Occipital lobe (tissue), 2 donors: ENCODE results near the gene ACTRT3. TPM values are rescaled to one million over a fixed set of nuclear protein-coding genes. Genes with fewer than 3 reads are reported as not detected.
"Not testable (repeated sequence)": the region's sequence is repeated elsewhere in the genome, so short reads cannot be mapped to it uniquely, and the experiment has no call there.

Experiments
- DNase-seq: peaks from one replicate; lab custom pipeline; 2025; lab: John Stamatoyannopoulos, UW
- total RNA-seq: library from RNA; depleted of rRNA; stranded (reverse); fragments of >200 nt; gene quantifications from one replicate; pipeline ENCODE4 v1.2.3, GENCODE V29; 2014

Gene ACTRT3
- total RNA-seq, 1 donor from 2014 or later, result 3.3 TPM

GRCh38 chr3:169772897-169773816, 3.8 kb upstream of the ACTRT3 start, which contains the start of gene MYNN:
Gene MYNN, plus strand, starts transcription at chr3:169773396. Its CDS starts 900 bp downstream, at chr3:169774296.
- DNase-seq, result peak; percentile 89

DNA sequence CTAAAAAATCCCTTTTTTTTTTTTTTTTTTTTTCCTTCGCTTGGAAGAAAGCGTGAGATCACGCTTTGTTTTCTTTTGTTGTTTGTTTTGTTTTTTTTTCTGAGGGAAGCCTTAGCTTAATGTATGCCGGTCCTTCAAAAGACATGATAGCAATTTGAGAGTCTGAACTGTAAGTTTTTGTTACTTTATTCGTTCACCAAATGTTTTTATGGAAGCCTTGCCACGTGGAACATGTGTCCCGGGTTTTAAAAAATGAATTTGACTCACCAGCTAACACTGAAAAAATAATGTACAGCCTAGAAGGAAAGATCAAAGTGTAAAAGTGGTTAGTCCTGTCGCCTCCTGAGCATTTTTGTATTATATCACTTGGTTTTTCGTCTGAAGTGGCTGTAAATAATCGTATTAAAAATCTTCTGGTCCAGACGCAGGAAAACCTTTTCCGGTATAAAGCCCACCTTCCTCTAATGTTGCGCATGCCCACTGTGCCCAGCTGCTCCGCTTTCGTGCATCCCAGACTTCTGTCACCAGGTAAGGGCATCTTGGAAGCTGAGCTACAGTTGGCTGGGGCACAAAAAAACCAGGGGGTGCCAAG, 3.0 kb upstream of the ACTRT3 start:
- peak; percentile 76 for DNase-seq

GRCh38 chr3:169771497-169772304, 2.3 kb upstream of the ACTRT3 start:
- DNase-seq, result peak; percentile 32

DNA sequence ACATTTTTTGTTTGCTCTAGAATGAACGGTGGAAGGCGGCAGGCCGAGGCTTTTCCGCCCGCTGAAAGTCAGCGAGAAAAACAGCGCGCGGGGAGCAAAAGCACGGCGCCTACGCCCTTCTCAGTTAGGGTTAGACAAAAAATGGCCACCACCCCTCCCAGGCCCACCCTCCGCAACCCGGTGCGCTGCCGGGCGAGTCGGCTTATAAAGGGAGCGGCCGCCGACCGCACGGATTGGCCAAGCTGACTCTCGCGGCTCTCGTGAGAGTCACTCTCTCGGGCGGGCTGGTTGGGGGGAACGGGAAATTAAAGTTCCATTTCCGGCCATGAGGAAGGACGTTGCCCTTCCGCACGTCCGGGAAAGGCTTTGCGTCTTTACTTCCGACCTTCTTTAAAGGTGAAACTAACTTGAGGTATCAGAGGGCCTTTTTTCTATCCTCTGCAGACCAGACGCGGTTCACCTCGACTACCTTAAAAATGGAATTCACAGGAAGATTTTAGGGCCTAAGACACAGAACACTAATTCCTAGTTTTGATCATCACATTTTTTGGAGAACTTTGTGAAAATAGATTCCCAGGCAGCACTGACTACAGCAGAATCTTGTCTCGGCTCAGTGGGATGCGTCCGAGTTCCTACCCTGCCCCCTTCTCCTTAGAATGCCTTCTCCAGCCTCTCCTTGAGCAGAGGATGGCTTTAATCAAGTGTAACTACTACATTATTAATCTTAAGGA, 4.3 kb downstream of the ACTRT3 start, which contains the start of gene TERC:
TSS of gene TERC (minus strand) at position 179 of the 731 bp plus-strand sequence.
- DNase-seq, result peak; percentile 90

GRCh38 chr3:169764312-169764881, 5.0 kb downstream of the ACTRT3 start:
- peak; percentile 79 for DNase-seq

GRCh38 chr3:169760479-169760878, 8.9 kb downstream of the ACTRT3 start:
- DNase-seq, result no peak

GRCh38 chr3:169759256-169759655, 10.1 kb downstream of the ACTRT3 start:
- DNase-seq, result no peak

- no peak for DNase-seq
Measured at GRCh38 chr3:169758359-169758994, 10.9 kb downstream of the ACTRT3 start.

GRCh38 chr3:169755488-169755887, 13.9 kb downstream of the ACTRT3 start:
- DNase-seq, result no peak

DNA sequence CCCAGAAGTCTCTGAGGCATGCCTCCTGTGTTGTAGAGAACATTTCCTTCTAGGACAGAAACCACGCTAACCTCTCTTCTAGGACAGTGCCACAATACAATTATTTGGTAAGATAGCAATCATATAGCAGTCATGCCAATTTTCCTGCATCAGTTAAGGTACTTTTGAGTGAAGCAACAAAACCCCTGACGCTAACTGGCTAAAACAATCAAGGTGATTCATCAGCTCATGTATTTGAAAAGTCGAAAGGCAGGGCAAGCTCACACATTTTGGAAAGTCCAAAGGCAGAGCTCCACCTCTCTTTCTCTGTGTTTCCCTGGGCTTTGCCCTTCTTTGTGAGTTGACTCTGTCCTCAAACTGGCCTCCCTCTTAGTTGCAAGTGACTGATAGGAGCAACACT, 14.7 kb downstream of the ACTRT3 start:
- no peak for DNase-seq

GRCh38 chr3:169751875-169752274, 17.5 kb downstream of the ACTRT3 start:
- no peak for DNase-seq

DNA sequence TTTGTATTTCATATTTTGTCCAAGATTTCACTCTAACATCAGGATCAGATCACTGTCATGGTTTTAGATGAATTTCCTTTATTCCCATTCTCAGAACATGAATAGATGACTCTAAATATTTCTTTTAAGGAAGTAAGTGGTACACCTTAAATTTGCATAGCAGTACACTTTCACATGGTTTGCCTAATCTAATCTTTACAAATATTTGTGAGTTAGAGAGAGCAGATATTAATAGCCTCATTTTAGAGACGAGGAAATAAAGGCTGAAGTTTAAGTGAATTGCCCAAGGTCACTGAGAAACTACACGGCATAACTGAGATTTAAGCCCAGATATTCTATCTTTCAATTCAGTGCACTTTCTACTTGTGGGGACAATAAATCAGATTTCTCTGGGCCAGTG, 18.7 kb downstream of the ACTRT3 start:
- DNase-seq, result no peak

GRCh38 chr3:169748670-169749069, 20.7 kb downstream of the ACTRT3 start:
- DNase-seq, result no peak

DNA sequence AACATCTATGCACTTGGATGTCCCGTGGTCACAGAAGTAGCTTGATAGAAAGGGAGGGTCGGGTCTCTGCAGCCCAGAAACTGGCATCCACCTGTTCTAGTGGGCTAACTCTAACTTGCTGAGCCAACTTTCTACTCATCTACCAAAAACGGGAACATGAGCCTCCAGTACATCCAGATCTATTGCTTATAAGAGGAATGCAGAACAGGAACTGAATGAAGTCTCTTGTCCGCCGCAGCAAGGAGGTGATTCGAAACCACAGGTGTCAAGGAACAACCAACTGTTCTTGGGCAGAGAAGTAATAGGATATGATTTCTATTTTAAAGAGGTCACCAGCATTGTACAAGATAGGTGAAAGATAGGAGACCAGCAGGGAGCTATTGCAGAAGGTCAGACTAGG, 22.4 kb downstream of the ACTRT3 start:
- no peak for DNase-seq

DNA sequence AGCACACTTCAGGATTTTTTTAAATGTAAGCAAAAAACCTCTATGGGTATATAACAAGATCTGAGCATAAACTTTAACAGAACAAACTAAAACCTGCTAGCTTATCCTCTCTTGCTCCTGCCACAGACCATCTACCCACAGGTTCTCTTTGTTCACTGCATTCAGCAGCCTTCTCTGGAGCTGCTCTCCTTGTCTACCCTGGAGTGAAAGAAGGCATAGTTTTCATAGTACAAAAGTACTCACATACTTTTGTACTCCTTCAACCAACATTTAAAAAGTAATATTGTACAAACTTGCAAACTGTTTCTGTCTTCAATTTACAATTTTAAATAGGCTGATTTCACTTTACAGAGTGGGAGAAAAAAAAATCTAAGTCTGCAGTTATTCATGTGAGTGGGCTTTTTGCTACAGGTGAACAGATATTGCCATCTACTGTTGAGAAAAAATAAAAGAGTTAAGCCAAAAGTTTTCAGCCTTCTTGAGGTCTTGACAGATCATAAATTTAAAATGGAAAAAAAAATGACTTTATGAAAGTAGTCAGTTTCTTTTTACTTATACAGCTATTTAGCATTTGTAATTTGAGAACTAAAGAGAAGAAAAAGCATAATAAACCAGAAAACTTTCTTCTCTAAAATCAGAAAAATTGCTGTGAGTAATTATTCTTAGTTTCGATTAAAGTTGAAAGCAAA, 24.9 kb downstream of the ACTRT3 start:
- no peak for DNase-seq

DNA sequence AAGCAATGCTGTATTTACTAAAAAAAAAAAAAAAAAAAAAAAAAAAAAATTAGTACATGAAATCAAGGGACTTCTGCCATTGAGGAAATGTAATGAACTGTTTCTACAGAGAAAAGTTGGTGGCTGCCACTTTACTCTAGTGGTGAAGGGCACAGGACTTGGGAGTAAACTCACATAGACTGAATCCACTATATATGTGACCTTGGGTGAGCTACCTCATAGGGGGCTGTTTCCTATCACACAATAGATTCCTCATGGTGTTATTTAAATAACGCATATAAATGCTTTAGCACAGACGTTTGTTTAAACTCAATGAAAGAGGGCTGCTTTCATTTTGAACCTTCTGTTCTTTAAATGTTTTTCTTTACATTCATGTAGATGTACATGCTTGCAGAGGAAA, 30.3 kb downstream of the ACTRT3 start:
- no peak for DNase-seq

GRCh38 chr3:169731857-169732256, 37.5 kb downstream of the ACTRT3 start:
- DNase-seq, result not testable (repeated sequence)

- DNase-seq, result no peak
Measured at GRCh38 chr3:169722724-169723123, 46.6 kb downstream of the ACTRT3 start.

GRCh38 chr3:169718415-169718814, 50.9 kb downstream of the ACTRT3 start:
- DNase-seq, result not testable (repeated sequence)
